Measurements from ENCODE around the gene CLASRP. TPM values are rescaled to one million over a fixed set of nuclear protein-coding genes. Genes with fewer than 3 reads are reported as not detected.

Gene CLASRP, protein sequence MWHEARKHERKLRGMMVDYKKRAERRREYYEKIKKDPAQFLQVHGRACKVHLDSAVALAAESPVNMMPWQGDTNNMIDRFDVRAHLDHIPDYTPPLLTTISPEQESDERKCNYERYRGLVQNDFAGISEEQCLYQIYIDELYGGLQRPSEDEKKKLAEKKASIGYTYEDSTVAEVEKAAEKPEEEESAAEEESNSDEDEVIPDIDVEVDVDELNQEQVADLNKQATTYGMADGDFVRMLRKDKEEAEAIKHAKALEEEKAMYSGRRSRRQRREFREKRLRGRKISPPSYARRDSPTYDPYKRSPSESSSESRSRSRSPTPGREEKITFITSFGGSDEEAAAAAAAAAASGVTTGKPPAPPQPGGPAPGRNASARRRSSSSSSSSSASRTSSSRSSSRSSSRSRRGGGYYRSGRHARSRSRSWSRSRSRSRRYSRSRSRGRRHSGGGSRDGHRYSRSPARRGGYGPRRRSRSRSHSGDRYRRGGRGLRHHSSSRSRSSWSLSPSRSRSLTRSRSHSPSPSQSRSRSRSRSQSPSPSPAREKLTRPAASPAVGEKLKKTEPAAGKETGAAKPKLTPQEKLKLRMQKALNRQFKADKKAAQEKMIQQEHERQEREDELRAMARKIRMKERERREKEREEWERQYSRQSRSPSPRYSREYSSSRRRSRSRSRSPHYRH
- total RNA-seq, result 132 to 133 TPM (median 133 TPM) in 3 replicates

- H3K4me1 Mint-ChIP-seq, result peaks cover 20% of the 10 kb centered on the region
These were observed at the start of gene CLASRP for GRCh38 chr19:45038931-45039893. Gene CLASRP, plus strand, starts transcription at chr19:45039045. Its CDS starts 1,168 bp downstream, at chr19:45040213.

GRCh38 chr19:44990459-44990858 is 48.4 kb upstream of the CLASRP start:
- no peaks in the 10 kb centered on the region for H3K27me3 Mint-ChIP-seq (ENCODE audit: low read depth)
- no peak for TF ChIP-seq CTCF (IDR thresholded peaks at IDR 0.05; ENCODE audit: unreplicated experiment)
- peaks cover 12% of the 10 kb centered on the region for H3K36me3 Mint-ChIP-seq
- no peak overlapping the region for H3K27ac Mint-ChIP-seq
- no peak overlapping the region for H3K4me3 Mint-ChIP-seq
- H3K9me3 Mint-ChIP-seq, result no peaks in the 10 kb centered on the region
- no peaks in the 10 kb centered on the region for H3K4me1 Mint-ChIP-seq
- DNase-seq (ENCODE audit: low spot score in 2 of 2, unreplicated experiment in 2 of 2), result no peak

More at GRCh38 chr19:45038931-45039893, at the start of gene CLASRP:
- H3K27me3 Mint-ChIP-seq (ENCODE audit: low read depth), result no peaks in the 10 kb centered on the region
- no peak for TF ChIP-seq CTCF (IDR thresholded peaks at IDR 0.05; ENCODE audit: unreplicated experiment)
- H3K9me3 Mint-ChIP-seq, result no peaks in the 10 kb centered on the region
- DNase-seq (ENCODE audit: low spot score in 2 of 2, unreplicated experiment in 2 of 2), result peak; percentile 87 to 90
- peaks cover 16% of the 10 kb centered on the region for H3K36me3 Mint-ChIP-seq
- peak within 1 kb of the TSS; percentile 88 for H3K4me3 Mint-ChIP-seq
- H3K27ac Mint-ChIP-seq, result peak within 1 kb of the TSS; percentile 95

GRCh38 chr19:44990966-44991365 is 47.9 kb upstream of the CLASRP start:
- Mint-ChIP-seq H3K9me3 (no peaks in the 10 kb centered on the region), H3K27me3 (ENCODE audit: low read depth) (no peaks in the 10 kb centered on the region), H3K4me1 (no peaks in the 10 kb centered on the region), H3K36me3 (peaks cover 8% of the 10 kb centered on the region), H3K27ac (no peak overlapping the region), H3K4me3 (no peak overlapping the region)
- DNase-seq (ENCODE audit: low spot score in 2 of 2, unreplicated experiment in 2 of 2), result no peak
- no peak for TF ChIP-seq CTCF (IDR thresholded peaks at IDR 0.05; ENCODE audit: unreplicated experiment)

DNA sequence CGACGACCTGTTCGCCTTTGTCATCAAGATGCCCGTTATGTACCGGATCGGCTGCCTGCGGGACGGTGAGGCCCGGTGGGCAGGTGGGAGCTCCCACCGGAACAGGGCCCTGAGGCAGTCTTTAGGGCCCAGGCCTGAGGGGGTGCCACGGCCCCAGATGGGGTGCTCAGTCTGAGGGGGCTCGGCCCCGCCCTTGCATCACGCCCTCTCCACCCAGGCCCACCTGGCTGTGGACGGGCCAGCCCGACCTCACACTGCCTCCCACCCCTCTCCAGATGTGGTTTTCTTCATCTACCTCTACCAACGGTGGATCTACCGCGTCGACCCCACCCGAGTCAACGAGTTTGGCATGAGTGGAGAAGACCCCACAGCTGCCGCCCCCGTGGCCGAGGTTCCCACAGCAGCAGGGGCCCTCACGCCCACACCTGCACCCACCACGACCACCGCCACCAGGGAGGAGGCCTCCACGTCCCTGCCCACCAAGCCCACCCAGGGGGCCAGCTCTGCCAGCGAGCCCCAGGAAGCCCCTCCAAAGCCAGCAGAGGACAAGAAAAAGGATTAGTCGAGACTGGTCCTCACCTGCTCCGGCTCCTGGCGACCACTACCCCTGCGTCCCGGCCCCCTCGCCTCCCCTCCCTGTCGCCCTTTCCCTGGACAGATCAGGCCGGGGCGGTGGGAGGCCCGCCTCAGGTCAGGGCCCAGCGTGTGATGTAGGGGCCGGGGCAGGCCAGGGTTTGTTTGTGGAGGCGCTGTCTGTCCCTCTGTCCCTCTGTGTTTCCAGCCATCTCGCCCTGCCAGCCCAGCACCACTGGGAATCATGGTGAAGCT is 46.3 kb upstream of the CLASRP start:
- peaks cover 8% of the 10 kb centered on the region for H3K36me3 Mint-ChIP-seq
- no peak for TF ChIP-seq CTCF (IDR thresholded peaks at IDR 0.05; ENCODE audit: unreplicated experiment)
- no peak overlapping the region for H3K27ac Mint-ChIP-seq
- DNase-seq (ENCODE audit: low spot score in 2 of 2, unreplicated experiment in 2 of 2), result no peak
- no peak overlapping the region for H3K4me3 Mint-ChIP-seq
- H3K4me1 Mint-ChIP-seq, result no peaks in the 10 kb centered on the region
- no peaks in the 10 kb centered on the region for H3K27me3 Mint-ChIP-seq (ENCODE audit: low read depth)
- H3K9me3 Mint-ChIP-seq, result no peaks in the 10 kb centered on the region

GRCh38 chr19:44993526-44993925 is 45.3 kb upstream of the CLASRP start:
- Mint-ChIP-seq H3K4me3 (no peak overlapping the region), H3K4me1 (no peaks in the 10 kb centered on the region), H3K36me3 (peaks cover 8% of the 10 kb centered on the region), H3K27me3 (ENCODE audit: low read depth) (no peaks in the 10 kb centered on the region), H3K27ac (no peak overlapping the region), H3K9me3 (peaks cover 4% of the 10 kb centered on the region)
- no peak for DNase-seq (ENCODE audit: low spot score in 2 of 2, unreplicated experiment in 2 of 2)
- no peak for TF ChIP-seq CTCF (IDR thresholded peaks at IDR 0.05; ENCODE audit: unreplicated experiment)

Measured in mesothelial cell of epicardium (in vitro differentiated cells).